CD4-positive, alpha-beta T cell (primary cell): ENCODE results near the gene EIF2A. TPM values are rescaled to one million over a fixed set of nuclear protein-coding genes. Genes with fewer than 3 reads are reported as not detected.

Experiments used
- ATAC-seq: fragments of 200-7000 bp; cut with Tn5 transposase; one replicate; pipeline ENCODE4 v1.10.0; 2022; ENCODE audit warnings: mild to moderate bottlenecking; ENCODE audit not compliant: poor library complexity
- CTCF ChIA-PET: fragments of 350-600 bp; sonication (Branson Sonifier 250); formaldehyde crosslinking; loops from one replicate; lab custom pipeline; 2021; ENCODE audit warnings: antibody characterized with exemption, inconsistent platforms; lab: Charles Lee
- POLR2A ChIA-PET: fragments of 350-600 bp; sonication (Branson Sonifier 250); formaldehyde crosslinking; loops from one replicate; lab custom pipeline; 2021; ENCODE audit warnings: antibody characterized with exemption, inconsistent platforms; lab: Charles Lee
- DNase-seq, 14 experiments: peaks; one replicate each; pipeline ENCODE4 v3.0.0-alpha.2; 2013 to 2020; ENCODE audit warnings: mixed read lengths in 2 of 14
- H3K27ac ChIP-seq, 2 donors: one replicate each; pipeline versions ENCODE4 v1.5.1 to v1.7.0; 2013; ENCODE audit warnings: low read length in 2 of 2, low read depth in 1 of 2, mild to moderate bottlenecking in 1 of 2
- H3K27me3 ChIP-seq, 2 experiments: 1 replicate in 1 of 2; 2 replicates in 1 of 2; pipeline versions ENCODE4 v1.6.1 to v1.7.0; 2013; ENCODE audit warnings: low read length in 2 of 2, control low read depth in 1 of 2, mild to moderate bottlenecking in 1 of 2, moderate library complexity in 1 of 2; ENCODE audit not compliant: insufficient read depth in 2 of 2, control insufficient read depth in 1 of 2
- H3K36me3 ChIP-seq: one replicate; pipeline ENCODE4 v1.6.1; 2013; ENCODE audit warnings: low read length, control low read depth; ENCODE audit not compliant: insufficient read depth
- H3K4me1 ChIP-seq: one replicate; pipeline ENCODE4 v1.6.1; 2013; ENCODE audit warnings: low read length, control low read depth; ENCODE audit not compliant: insufficient read depth
- H3K4me3 ChIP-seq: one replicate; pipeline ENCODE4 v1.5.1; 2013; ENCODE audit warnings: mild to moderate bottlenecking, low read length, moderate library complexity
- H3K9me3 ChIP-seq, 2 experiments: 1 replicate in 1 of 2; 2 replicates in 1 of 2; pipeline versions ENCODE4 v1.6.1 to v1.7.0; 2013; ENCODE audit warnings: low read length in 2 of 2, mild to moderate bottlenecking in 2 of 2, control low read depth in 1 of 2, moderate library complexity in 1 of 2; ENCODE audit not compliant: control insufficient read depth in 1 of 2, insufficient read depth in 1 of 2
- H3K27ac Mint-ChIP-seq: one replicate; pipeline ENCODE4 v1.8.0; 2020; ENCODE audit warnings: mixed read lengths
- H3K27me3 Mint-ChIP-seq: one replicate; pipeline ENCODE4 v1.8.0; 2021; ENCODE audit warnings: mixed read lengths
- H3K36me3 Mint-ChIP-seq: one replicate; pipeline ENCODE4 v1.8.0; 2021; ENCODE audit warnings: low read depth, mixed read lengths
- H3K4me1 Mint-ChIP-seq: one replicate; pipeline ENCODE4 v1.8.0; 2021; ENCODE audit warnings: low read depth, mixed read lengths
- H3K4me3 Mint-ChIP-seq: one replicate; pipeline ENCODE4 v1.8.0; 2020; ENCODE audit warnings: mild to moderate bottlenecking, mixed read lengths
- H3K9me3 Mint-ChIP-seq: one replicate; pipeline ENCODE4 v1.8.0; 2020; ENCODE audit warnings: mixed read lengths
- CTCF ChIP-seq: fragments of 200-600 bp; IDR thresholded peaks from one replicate; pipeline ENCODE4 v1.8.0; 2022; ENCODE audit warnings: antibody characterized with exemption, mild to moderate bottlenecking
- intact Hi-C, 2 experiments: fragments of 100-400 bp; cut with DNase I in 1 of 2; cut with micrococcal nuclease in 1 of 2; formaldehyde crosslinking; loops; one replicate each; pipeline versions ENCODE4 v1.15.1 to v1.9.0; 2023 to 2025; cut with DNase I, micrococcal nuclease
- total RNA-seq, 174 experiments: library from RNA in 2 of 174; stranded (reverse) in 2 of 174; gene quantifications; one replicate each; pipeline ENCODE4 v1.2.3 and lab custom pipeline; 2021 to 2026

EIF2A gene
- total RNA-seq, 2 experiments from 2014 or later: 115 to 122 TPM

- intact Hi-C loops: no loop called here
- Mint-ChIP-seq H3K9me3 (no peaks in the 10 kb centered on the region), H3K36me3 (peaks cover 78% of the 10 kb centered on the region), H3K27ac (no peak overlapping the region), H3K27me3 (no peaks in the 10 kb centered on the region), H3K4me1 (peaks cover 71% of the 10 kb centered on the region), H3K4me3 (no peak overlapping the region)
- ChIA-PET CTCF (interaction anchor here (0.7 kb wide), 1 partner anchor 11 kb away, joined by 3 read pairs; no protein-coding TSS in a partner anchor), POLR2A (interaction anchor here (1.5 kb wide), 1 partner anchor 90 kb away, joined by 3 read pairs; no protein-coding TSS in a partner anchor)
- ATAC-seq (no peak), DNase-seq (no peak)
- H3K36me3 ChIP-seq: peaks cover 26% of the 10 kb centered on the region
- no peaks in the 10 kb centered on the region for H3K9me3 ChIP-seq
- H3K27me3 ChIP-seq: no peaks in the 10 kb centered on the region
- no peak for TF ChIP-seq CTCF
- H3K4me3 ChIP-seq: no peak overlapping the region
- H3K4me1 ChIP-seq: peaks cover 31% of the 10 kb centered on the region
- H3K27ac ChIP-seq: no peak overlapping the region
Measured at GRCh38 chr3:150611666-150612065, 65.1 kb downstream of the EIF2A start.

GRCh38 chr3:150612494-150612893 lies 65.9 kb downstream of the EIF2A start:
- TF ChIP-seq CTCF: no peak
- peaks cover 78% of the 10 kb centered on the region for H3K36me3 Mint-ChIP-seq
- DNase-seq (no peak), ATAC-seq (no peak)
- H3K27ac Mint-ChIP-seq: peak overlapping the region; percentile 14
- intact Hi-C loops: no loop called here
- H3K4me3 ChIP-seq: no peak overlapping the region
- peaks cover 28% of the 10 kb centered on the region for H3K4me1 ChIP-seq
- no peaks in the 10 kb centered on the region for H3K27me3 Mint-ChIP-seq
- ChIA-PET CTCF (interaction anchor here (0.7 kb wide), 1 partner anchor 10 kb away, joined by 3 read pairs; no protein-coding TSS in a partner anchor), POLR2A (interaction anchor here (1.0 to 1.5 kb wide), 2 partner anchors 9 to 90 kb away, joined by 3 to 5 read pairs; partner anchors contain the start of gene SELENOT)
- H3K27ac ChIP-seq: no peak overlapping the region
- H3K27me3 ChIP-seq: no peaks in the 10 kb centered on the region
- no peak overlapping the region for H3K4me3 Mint-ChIP-seq
- peaks cover 71% of the 10 kb centered on the region for H3K4me1 Mint-ChIP-seq
- no peaks in the 10 kb centered on the region for H3K9me3 ChIP-seq
- H3K36me3 ChIP-seq: peaks cover 23% of the 10 kb centered on the region
- H3K9me3 Mint-ChIP-seq: no peaks in the 10 kb centered on the region

DNA sequence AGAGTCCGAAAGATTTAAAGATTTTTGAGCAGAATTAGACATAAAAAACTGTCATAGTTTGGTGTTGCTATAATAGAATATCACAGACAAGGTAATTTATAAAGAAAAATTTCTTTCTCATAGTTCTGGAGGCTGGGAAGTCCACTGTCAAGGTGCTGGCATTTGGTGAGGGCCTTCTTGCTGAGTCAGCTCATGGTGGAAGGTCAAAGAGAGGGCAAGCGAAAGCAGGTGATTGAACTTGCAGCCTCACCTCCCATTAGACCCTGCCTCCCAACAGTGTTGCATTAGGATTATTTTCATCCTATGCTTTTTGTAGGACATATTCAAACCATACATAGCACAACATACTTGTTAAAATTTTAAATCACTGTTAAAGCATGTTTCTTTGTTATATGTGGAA lies 66.4 kb downstream of the EIF2A start:
- H3K9me3 ChIP-seq: no peaks in the 10 kb centered on the region
- TF ChIP-seq CTCF: no peak
- Mint-ChIP-seq H3K9me3 (no peaks in the 10 kb centered on the region), H3K36me3 (peaks cover 78% of the 10 kb centered on the region), H3K4me3 (peak overlapping the region; percentile 7), H3K4me1 (peaks cover 68% of the 10 kb centered on the region), H3K27ac (peak overlapping the region; percentile 14), H3K27me3 (no peaks in the 10 kb centered on the region)
- peaks cover 21% of the 10 kb centered on the region for H3K36me3 ChIP-seq
- H3K4me1 ChIP-seq: peaks cover 25% of the 10 kb centered on the region
- no peak overlapping the region for H3K27ac ChIP-seq
- ATAC-seq (no peak), DNase-seq (no peak)
- no peaks in the 10 kb centered on the region for H3K27me3 ChIP-seq
- ChIA-PET POLR2A (interaction anchor here (1.0 to 1.2 kb wide), 2 partner anchors 10 to 67 kb away, joined by 3 to 5 read pairs; partner anchors contain the start of genes SELENOT and SERP1), CTCF (no interaction called here)
- no peak overlapping the region for H3K4me3 ChIP-seq
- intact Hi-C loops: no loop called here
